A673 (cell line): Measurements from ENCODE around the gene RAP1GAP. TPM values are rescaled to one million over a fixed set of nuclear protein-coding genes. Genes with fewer than 3 reads are reported as not detected.
A peak's percentile ranks its signal among the peaks of the same experiment; 100 is the strongest.

Experiments used
- BruUV-seq: library from RNA; stranded (reverse); fragments of 400-500 nt; replicated peaks from 2 replicates; lab custom pipeline; 2021; lab: Mats Ljungman, UMichigan
- CTCF ChIA-PET: fragments of 300-600 bp; sonication (Branson Sonifier 250); formaldehyde crosslinking; loops from one replicate; lab custom pipeline; 2022; ENCODE audit warnings: antibody characterized with exemption; lab: Charles Lee
- POLR2A ChIA-PET: fragments of 300-600 bp; sonication (Branson Sonifier 250); formaldehyde crosslinking; loops from one replicate; lab custom pipeline; 2022; ENCODE audit warnings: antibody characterized with exemption; ENCODE audit not compliant: low non-redundant PET; lab: Charles Lee
- DNase-seq: peaks from one replicate; pipeline ENCODE4 v3.0.0-alpha.2; 2015; ENCODE audit warnings: low spot score
- H3K27ac ChIP-seq: fragments of 200-600 bp; sonication (generic); 2 replicates; pipeline ENCODE4 v1.5.1; 2016; ENCODE audit warnings: mixed run types, low read depth, mild to moderate bottlenecking, mixed read lengths, antibody characterized with exemption, low read length; ENCODE audit not compliant: poor library complexity, severe bottlenecking
- H3K27me3 ChIP-seq: fragments of 200-600 bp; sonication (generic); replicated peaks from 2 replicates; pipeline ENCODE4 v1.6.1; 2017; ENCODE audit warnings: mixed run types, low read depth, mild to moderate bottlenecking, mixed read lengths, antibody characterized with exemption, low read length; ENCODE audit not compliant: insufficient read depth, poor library complexity
- H3K36me3 ChIP-seq: fragments of 200-600 bp; sonication (generic); 2 replicates; pipeline ENCODE4 v1.6.1; 2016; ENCODE audit warnings: mixed run types, mild to moderate bottlenecking, mixed read lengths, antibody characterized with exemption, low read length; ENCODE audit not compliant: insufficient read depth, poor library complexity, severe bottlenecking
- H3K4me1 ChIP-seq: fragments of 200-600 bp; sonication (generic); 2 replicates; pipeline ENCODE4 v1.6.1; 2017; ENCODE audit warnings: mixed run types, mild to moderate bottlenecking, mixed read lengths, antibody characterized with exemption, low read length; ENCODE audit not compliant: insufficient read depth, poor library complexity, severe bottlenecking
- H3K4me3 ChIP-seq: fragments of 200-600 bp; sonication (generic); 2 replicates; pipeline ENCODE4 v1.5.1; 2016; ENCODE audit warnings: low read depth, mixed run types, mild to moderate bottlenecking, mixed read lengths, low read length; ENCODE audit not compliant: poor library complexity, severe bottlenecking
- H3K9me3 ChIP-seq: fragments of 200-600 bp; sonication (generic); 2 replicates; pipeline ENCODE4 v1.6.1; 2016; ENCODE audit warnings: mixed run types, low read depth, mild to moderate bottlenecking, mixed read lengths, antibody characterized with exemption, low read length; ENCODE audit not compliant: poor library complexity, severe bottlenecking
- CTCF ChIP-seq: fragments of 300-800, 200-600 bp; sonication (generic); conservative IDR thresholded peaks from 2 replicates; pipeline ENCODE4 v1.5.1; 2017; ENCODE audit warnings: low read depth, mild to moderate bottlenecking, antibody characterized with exemption, low read length, moderate library complexity, mixed read lengths
- EZH2 ChIP-seq: fragments of 200-600 bp; sonication (generic); IDR thresholded peaks from 2 replicates; pipeline ENCODE4 v1.6.1; 2017; ENCODE audit warnings: borderline replicate concordance, low read depth, mild to moderate bottlenecking, mixed read lengths, antibody characterized with exemption, low read length; ENCODE audit not compliant: poor library complexity, severe bottlenecking
- intact Hi-C: fragments of 100-400 bp; cut with micrococcal nuclease; formaldehyde crosslinking; loops from one replicate; pipeline ENCODE4 v1.10.0; 2022; ENCODE audit not compliant: unreplicated experiment
- total RNA-seq: library from RNA; stranded (reverse); gene quantifications from 2 replicates; pipeline ENCODE4 v1.2.3, GENCODE V29; 2021

The RAP1GAP gene
- total RNA-seq, 1 experiment from 2014 or later, result 37.7 TPM

- ChIA-PET CTCF (interaction anchor here (0.6 kb wide), 1 partner anchor 203 kb away, joined by 7 read pairs; no protein-coding TSS in a partner anchor), POLR2A (no interaction called here)
- intact Hi-C loops, result loop anchor here (5.0 kb wide), 1 partner anchor 202 kb away; no protein-coding TSS in a partner anchor
- Histone ChIP-seq H3K27me3 (no peaks in the 10 kb centered on the region), H3K4me3 (no peak overlapping the region), H3K36me3 (no peaks in the 10 kb centered on the region), H3K9me3 (no peaks in the 10 kb centered on the region), H3K27ac (peak overlapping the region; percentile 5), H3K4me1 (peaks cover 12% of the 10 kb centered on the region)
- TF ChIP-seq EZH2 (no peak), CTCF (no peak)
- peak; percentile 46 for DNase-seq
- BruUV-seq, result no TSS peak
These were observed 94.5 kb downstream of the RAP1GAP start for GRCh38 chr1:21574466-21575151.

DNA sequence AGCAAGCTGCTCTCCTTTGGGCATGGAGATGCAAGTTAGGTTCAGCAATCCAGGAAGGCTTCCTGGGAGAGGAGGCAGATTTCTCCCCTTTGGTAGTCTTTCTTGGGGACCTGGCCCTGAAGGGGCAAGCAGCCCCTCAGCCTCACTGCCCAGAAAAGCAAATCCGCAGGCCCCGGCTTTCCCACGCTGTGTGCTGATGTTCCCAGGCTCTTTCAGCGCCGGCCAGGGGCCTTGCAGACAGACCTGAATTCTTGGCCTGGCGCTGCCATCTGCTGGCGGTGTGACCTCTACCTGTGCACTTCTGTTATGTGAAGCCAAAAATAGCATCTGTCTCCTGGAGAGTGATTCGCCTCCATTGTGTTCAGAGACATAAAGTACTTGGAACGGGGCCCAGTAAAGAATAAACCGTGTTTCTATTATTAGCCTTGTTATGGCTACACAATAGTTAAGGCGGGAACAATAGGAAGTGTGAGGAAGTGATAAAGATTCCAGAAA, 95.1 kb downstream of the RAP1GAP start:
- POLR2A ChIA-PET, result no interaction called here
- H3K27ac ChIP-seq, result no peak overlapping the region
- CTCF ChIA-PET, result interaction anchor here (0.6 kb wide), 1 partner anchor 202 kb away, joined by 7 read pairs; no protein-coding TSS in a partner anchor

GRCh38 chr1:21573475-21573874, 95.7 kb downstream of the RAP1GAP start:
- H3K27ac ChIP-seq, result no peak overlapping the region
- POLR2A ChIA-PET, result no interaction called here
- intact Hi-C loops, result loop anchor here (5.0 kb wide), 1 partner anchor 201 kb away; no protein-coding TSS in a partner anchor

More for the DNA sequence above, 95.1 kb downstream of the RAP1GAP start:
- H3K36me3 ChIP-seq, result no peaks in the 10 kb centered on the region
- no TSS peak for BruUV-seq
- H3K4me1 ChIP-seq, result peaks cover 12% of the 10 kb centered on the region
- TF ChIP-seq CTCF (peak; percentile 80), EZH2 (no peak)
- no peak overlapping the region for H3K4me3 ChIP-seq
- H3K9me3 ChIP-seq, result no peaks in the 10 kb centered on the region
- DNase-seq, result peak; percentile 80
- intact Hi-C loops, result loop anchor here (5.0 kb wide), 1 partner anchor 202 kb away; no protein-coding TSS in a partner anchor
- no peaks in the 10 kb centered on the region for H3K27me3 ChIP-seq

More at GRCh38 chr1:21573475-21573874, 95.7 kb downstream of the RAP1GAP start:
- CTCF ChIA-PET, result no interaction called here
- no peak overlapping the region for H3K4me3 ChIP-seq
- no TSS peak for BruUV-seq
- H3K4me1 ChIP-seq, result peaks cover 12% of the 10 kb centered on the region
- H3K9me3 ChIP-seq, result no peaks in the 10 kb centered on the region
- DNase-seq, result no peak
- TF ChIP-seq CTCF, result no peak
- no peak for TF ChIP-seq EZH2
- no peaks in the 10 kb centered on the region for H3K27me3 ChIP-seq
- H3K36me3 ChIP-seq, result no peaks in the 10 kb centered on the region
